ENCODE results near the gene EPHA7.

The EPHA7 gene

DNA sequence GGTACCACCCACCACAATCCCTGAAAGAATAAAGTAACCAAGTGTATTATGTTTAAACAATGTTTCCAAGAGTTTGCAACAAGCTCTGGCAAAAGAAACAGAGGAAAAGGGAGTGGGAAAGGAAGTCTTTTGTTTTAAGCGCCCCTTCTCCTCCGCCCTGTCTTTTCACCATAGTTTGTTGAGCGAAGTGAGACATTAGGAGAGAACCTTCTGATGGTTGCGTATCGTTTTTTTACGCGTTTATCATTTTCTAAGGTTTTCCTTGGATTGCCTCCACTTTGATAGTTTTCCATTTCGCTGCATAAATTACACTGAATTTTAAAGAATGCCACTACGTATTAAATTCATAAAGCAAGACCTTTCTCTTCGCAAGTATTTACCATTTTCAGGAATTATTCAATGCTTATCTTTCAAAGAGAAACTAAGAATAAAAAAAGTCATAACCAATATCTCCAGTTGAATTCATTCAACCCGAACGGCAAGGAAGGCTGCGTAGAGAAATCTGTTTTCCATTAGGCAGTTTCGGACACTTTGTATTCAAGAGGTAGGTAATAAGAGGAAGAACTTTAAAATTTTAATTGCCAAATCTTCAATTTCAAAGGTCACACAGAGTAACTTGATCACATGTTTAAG, 920 bp upstream of the EPHA7 start (continued):
- TF ChIP-seq ZNF266 (tag by site-specific recombination; IDR thresholded peaks at IDR 0.05; ENCODE audit: low read depth) (no peak), ZNF76 (tag by site-specific recombination; IDR thresholded peaks at IDR 0.05; ENCODE audit: borderline replicate concordance, low read depth) (no peak)

DNA sequence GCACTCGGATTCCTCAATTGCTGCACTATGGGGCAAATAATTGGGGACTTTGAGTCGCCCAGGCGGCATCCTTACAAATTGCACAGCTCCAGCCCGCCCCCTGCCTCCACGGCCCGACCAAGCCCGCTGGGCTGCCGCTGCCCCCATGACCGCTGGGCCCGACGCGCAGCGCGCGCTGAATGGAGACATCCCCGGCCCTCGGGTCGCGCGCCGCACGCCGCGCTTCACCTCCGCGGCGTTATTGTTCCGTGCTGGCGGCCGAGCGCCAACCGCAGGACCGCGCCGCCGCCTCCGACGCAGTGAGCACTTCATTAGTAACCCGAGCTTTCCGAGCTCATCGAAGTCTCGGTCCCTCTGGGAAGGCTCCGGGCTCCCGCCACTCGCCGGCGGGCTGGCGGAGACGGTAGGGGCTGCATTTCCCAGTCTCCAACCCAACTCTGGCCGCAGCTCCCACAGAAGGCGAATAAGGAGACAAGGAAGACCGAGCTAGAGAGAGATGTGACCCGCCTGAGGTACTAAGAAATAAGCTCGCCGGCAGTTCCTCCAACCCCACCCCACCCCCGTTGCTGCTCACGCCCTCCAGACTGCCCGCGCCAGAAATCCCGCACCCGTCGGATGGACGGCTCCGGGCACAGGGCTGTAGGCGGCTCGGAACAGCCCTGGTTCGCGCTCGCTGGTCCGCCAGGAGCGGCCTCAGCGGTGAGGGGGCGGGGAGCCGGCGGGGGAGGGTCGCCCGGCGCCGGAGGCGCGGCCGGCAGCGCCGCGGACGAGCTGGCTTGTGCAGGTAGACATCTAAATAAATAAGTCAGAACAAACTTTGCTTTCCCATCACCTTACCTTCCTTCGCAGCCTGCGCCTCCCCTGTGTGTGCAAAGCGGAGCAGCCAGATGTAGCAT, 703 bp downstream of the EPHA7 start:
- ChIA-PET POLR2A (interaction anchor here (0.6 to 4.8 kb wide), 43 partner anchors 10 to 1123 kb away, joined by 3 to 125 read pairs (median 4); no protein-coding TSS in a partner anchor), CTCF (interaction anchor here (0.6 to 1.7 kb wide), 8 partner anchors 25 to 608 kb away, joined by 3 to 5 read pairs (median 3); no protein-coding TSS in a partner anchor)
- Histone ChIP-seq H3K36me3 (ENCODE audit: control insufficient read depth in 2 of 2, insufficient read depth in 1 of 2, low read length in 2 of 2) (no peaks in the 10 kb centered on the region; a peak in 1 of 3 replicates), H3K4me3 (ENCODE audit: low read depth, low read length) (peak overlapping the region; percentile 75), H3K4me1 (ENCODE audit: control insufficient read depth, insufficient read depth, low read length) (peaks cover 11% of the 10 kb centered on the region; the same call in 1 of the 2 replicates), H3K27ac (ENCODE audit: extremely low read depth, low read depth, low read length) (peak overlapping the region; percentile 97), H3K9me3 (ENCODE audit: control insufficient read depth, insufficient read depth, low read depth, low read length) (no peaks in the 10 kb centered on the region)
- TF ChIP-seq, protein P1, sequence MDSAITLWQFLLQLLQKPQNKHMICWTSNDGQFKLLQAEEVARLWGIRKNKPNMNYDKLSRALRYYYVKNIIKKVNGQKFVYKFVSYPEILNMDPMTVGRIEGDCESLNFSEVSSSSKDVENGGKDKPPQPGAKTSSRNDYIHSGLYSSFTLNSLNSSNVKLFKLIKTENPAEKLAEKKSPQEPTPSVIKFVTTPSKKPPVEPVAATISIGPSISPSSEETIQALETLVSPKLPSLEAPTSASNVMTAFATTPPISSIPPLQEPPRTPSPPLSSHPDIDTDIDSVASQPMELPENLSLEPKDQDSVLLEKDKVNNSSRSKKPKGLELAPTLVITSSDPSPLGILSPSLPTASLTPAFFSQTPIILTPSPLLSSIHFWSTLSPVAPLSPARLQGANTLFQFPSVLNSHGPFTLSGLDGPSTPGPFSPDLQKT (IDR thresholded peaks at IDR 0.05; ENCODE audit: borderline replicate concordance, low read depth, low read length), result no peak
- peak; percentile 97 for TF ChIP-seq ZNF341 (tag by site-specific recombination; IDR thresholded peaks at IDR 0.05; ENCODE audit: low read depth)
- no peak for TF ChIP-seq ZNF639 (tag by site-specific recombination; IDR thresholded peaks at IDR 0.05)
- peak; percentile 73 for TF ChIP-seq ZNF76 (tag by site-specific recombination; IDR thresholded peaks at IDR 0.05; ENCODE audit: borderline replicate concordance, low read depth)
- TF ChIP-seq PRDM1 (tag by site-specific recombination; IDR thresholded peaks at IDR 0.05), result no peak
- no peak for TF ChIP-seq HOXD13 (CRISPR knock-in tag; IDR thresholded peaks at IDR 0.05; ENCODE audit: borderline replicate concordance)
- TF ChIP-seq ZNF175 (tag by site-specific recombination; IDR thresholded peaks at IDR 0.05), result no peak
- TF ChIP-seq ZNF2 (tag by site-specific recombination; IDR thresholded peaks at IDR 0.05), result peak; percentile 51; the same call in 1 of the 2 replicates
- TF ChIP-seq ZNF302 (tag by site-specific recombination; IDR thresholded peaks at IDR 0.05; ENCODE audit: low read depth), result no peak
- TF ChIP-seq, protein P2, sequence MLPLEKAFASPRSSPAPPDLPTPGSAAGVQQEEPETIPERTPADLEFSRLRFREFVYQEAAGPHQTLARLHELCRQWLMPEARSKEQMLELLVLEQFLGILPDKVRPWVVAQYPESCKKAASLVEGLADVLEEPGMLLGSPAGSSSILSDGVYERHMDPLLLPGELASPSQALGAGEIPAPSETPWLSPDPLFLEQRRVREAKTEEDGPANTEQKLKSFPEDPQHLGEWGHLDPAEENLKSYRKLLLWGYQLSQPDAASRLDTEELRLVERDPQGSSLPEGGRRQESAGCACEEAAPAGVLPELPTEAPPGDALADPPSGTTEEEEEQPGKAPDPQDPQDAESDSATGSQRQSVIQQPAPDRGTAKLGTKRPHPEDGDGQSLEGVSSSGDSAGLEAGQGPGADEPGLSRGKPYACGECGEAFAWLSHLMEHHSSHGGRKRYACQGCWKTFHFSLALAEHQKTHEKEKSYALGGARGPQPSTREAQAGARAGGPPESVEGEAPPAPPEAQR (tag by site-specific recombination; IDR thresholded peaks at IDR 0.05), result no peak
- no peak for TF ChIP-seq ZNF560 (tag by site-specific recombination; IDR thresholded peaks at IDR 0.05; ENCODE audit: borderline replicate concordance)
- TF ChIP-seq ZNF335 (tag by site-specific recombination; conservative IDR thresholded peaks at IDR 0.05), result peak; percentile 65
- no peak for TF ChIP-seq ZNF324 (tag by site-specific recombination; IDR thresholded peaks at IDR 0.05)
- peak; percentile 59 for TF ChIP-seq ZFHX2 (tag by site-specific recombination; conservative IDR thresholded peaks at IDR 0.05)
- no peak for TF ChIP-seq ZBTB7A (tag by site-specific recombination; IDR thresholded peaks at IDR 0.05; ENCODE audit: low read depth)
- TF ChIP-seq ZNF202 (tag by site-specific recombination; IDR thresholded peaks at IDR 0.05; ENCODE audit: borderline replicate concordance), result no peak
- TF ChIP-seq PATZ1 (tag by site-specific recombination; IDR thresholded peaks at IDR 0.05), result 0 out of 2 replicates have a peak, but pooled peaks have one; percentile 10
- TF ChIP-seq BCL11A (tag by site-specific recombination; IDR thresholded peaks at IDR 0.05; ENCODE audit: low read depth), result no peak
- no peak for TF ChIP-seq ZNF626 (tag by site-specific recombination; IDR thresholded peaks at IDR 0.05)
- no peak for TF ChIP-seq ZNF514 (tag by site-specific recombination; IDR thresholded peaks at IDR 0.05)
- no peak for TF ChIP-seq ZNF561 (tag by site-specific recombination; IDR thresholded peaks at IDR 0.05; ENCODE audit: borderline replicate concordance)
- TF ChIP-seq ZBTB17 (tag by site-specific recombination; IDR thresholded peaks at IDR 0.05), result peak; percentile 11
- no peak for TF ChIP-seq ZNF169 (tag by site-specific recombination; IDR thresholded peaks at IDR 0.05)
- TF ChIP-seq ZFP41 (tag by site-specific recombination; IDR thresholded peaks at IDR 0.05; ENCODE audit: borderline replicate concordance), result no peak
- peak; percentile 25; the same call in 1 of the 2 replicates for TF ChIP-seq GLIS1 (tag by site-specific recombination; IDR thresholded peaks at IDR 0.05)
- no peak for TF ChIP-seq FEZF1 (tag by site-specific recombination; IDR thresholded peaks at IDR 0.05)
- TF ChIP-seq, protein P3, sequence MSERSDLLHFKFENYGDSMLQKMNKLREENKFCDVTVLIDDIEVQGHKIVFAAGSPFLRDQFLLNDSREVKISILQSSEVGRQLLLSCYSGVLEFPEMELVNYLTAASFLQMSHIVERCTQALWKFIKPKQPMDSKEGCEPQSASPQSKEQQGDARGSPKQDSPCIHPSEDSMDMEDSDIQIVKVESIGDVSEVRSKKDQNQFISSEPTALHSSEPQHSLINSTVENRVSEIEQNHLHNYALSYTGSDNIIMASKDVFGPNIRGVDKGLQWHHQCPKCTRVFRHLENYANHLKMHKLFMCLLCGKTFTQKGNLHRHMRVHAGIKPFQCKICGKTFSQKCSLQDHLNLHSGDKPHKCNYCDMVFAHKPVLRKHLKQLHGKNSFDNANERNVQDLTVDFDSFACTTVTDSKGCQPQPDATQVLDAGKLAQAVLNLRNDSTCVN (tag by site-specific recombination; optimal IDR thresholded peaks at IDR 0.05), result peak; percentile 96
